GM18511 (cell line): ENCODE measurements around the gene OXTR.

Source experiments
- ATAC-seq: cut with Tn5 transposase; IDR thresholded peaks from one replicate; pipeline ENCODE4 v1.9.1; 2021; ENCODE audit warnings: mild to moderate bottlenecking, moderate library complexity; ENCODE audit not compliant: unreplicated experiment

The OXTR gene

DNA sequence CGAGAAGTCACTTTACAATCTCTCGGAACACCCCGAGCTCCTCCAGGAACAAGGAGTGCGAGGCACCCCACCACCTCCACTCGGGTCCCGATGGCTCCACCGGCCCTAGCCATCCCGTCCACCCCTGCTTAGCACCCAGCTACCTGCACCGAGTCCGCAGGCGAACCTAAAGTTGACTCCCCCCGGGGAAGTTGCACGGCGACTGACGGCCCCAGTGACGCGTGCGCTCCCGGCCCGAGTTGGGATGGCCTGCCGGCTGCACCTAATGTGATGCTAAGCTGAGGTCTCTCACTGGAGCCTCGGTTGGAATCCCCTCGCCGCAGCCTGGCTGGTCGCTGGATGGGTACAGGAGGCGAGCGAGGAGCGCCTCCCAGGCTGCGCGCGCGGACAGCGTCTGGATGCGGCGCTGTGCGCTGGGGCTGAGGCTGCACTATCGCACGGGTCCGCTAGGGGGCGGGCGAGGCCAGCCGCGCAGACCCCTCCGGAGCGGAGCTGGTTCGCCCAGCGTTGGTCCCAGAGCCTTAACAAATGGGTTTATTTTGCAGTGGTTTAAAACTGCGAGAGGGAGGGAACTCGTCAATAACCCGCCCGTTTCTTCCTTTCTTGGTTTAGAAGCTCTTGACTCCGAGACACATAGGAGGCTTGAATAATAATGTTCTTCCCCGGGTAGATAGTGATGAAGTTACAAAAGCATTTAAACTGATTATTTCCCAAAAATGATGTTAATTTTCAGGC lies at the start of gene OXTR:
Gene OXTR, minus strand, starts transcription at position 526 of the 735 bp plus-strand sequence. CDS start 1,426 bp downstream, outside the sequence.
- peak; percentile 70 for ATAC-seq

DNA sequence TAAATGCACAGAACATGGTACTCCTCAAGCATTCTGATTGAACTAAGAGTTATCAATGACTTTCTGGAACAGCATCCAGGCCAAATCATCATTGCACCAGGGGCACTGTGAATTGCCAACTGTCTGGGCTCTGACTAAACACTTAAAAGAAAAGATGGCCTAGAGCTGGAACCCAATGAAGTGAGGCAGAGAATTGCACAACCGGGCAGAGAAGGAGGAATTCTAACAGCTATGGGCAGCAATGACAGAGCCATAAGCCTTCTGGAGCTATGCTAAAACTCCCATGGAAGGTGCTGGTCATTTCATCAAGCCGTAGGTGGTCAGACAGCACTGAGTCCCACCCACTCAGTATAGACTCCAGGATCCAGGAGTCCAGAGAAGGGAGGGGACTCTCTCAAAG lies 48.1 kb upstream of the OXTR start:
- ATAC-seq = no peak

DNA sequence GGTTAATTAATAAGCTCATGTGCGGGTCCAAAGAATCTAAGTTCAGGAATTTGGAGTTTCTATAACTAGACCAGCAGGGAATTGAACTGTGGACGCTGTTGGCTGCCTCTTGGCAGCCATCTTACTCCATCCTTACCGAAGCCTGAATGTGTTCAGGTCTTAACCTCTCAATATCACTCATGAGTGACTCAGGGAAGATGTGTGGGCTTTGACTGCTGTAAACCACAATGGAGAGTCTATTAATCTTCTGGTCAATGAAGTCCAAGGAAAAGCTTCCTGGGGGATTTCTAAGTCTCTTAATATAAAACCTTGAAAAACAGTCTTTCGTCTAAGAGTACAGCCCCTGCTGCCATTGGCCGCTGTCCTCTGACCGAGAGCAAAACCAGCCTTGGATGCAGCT lies 46.7 kb upstream of the OXTR start:
- no peak for ATAC-seq

DNA sequence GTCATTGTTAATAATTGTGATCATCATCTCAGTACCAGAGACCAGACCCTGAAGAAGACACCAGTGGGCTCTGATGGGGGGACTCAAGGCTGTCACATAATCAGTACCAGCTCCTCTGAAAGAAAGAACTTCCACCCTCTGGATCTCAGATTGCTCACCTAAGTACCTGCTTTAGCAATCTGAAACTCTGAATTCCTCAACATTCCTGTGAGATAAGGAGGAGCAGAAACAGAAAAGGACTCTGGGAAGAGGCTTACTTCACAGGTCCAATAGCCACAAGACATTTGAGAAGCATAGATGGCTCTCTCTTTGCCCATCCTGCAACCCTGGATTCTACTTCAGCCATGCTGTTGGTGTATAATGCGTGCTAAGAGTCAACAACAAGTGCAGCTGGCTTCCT lies 44.0 kb upstream of the OXTR start:
- no peak for ATAC-seq

DNA sequence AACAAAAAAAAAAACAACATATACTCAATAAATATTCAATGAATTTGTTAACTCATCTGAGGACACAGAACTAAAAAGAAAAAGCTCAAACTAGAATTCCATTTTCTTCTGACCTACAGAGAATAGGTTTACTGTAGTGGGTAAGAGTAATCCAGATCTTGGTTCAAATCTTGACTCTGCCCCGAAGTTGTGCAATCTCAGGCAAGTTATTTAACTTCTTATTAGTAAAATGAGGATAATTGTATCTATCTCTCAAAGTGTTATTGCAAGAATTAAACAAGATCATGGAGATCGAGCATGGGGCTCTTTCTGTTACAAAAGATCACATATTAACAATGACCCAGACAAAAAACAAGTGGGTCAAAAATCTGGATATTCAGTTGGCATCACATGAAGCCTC lies 41.1 kb upstream of the OXTR start:
- no peak for ATAC-seq

GRCh38 chr3:8805774-8806173 lies 36.4 kb upstream of the OXTR start:
- no peak for ATAC-seq

- ATAC-seq = no peak
These were observed 32.8 kb upstream of the OXTR start for GRCh38 chr3:8802256-8802655.

GRCh38 chr3:8800016-8800415 lies 30.6 kb upstream of the OXTR start:
- no peak for ATAC-seq

- ATAC-seq = no peak
These were observed 24.8 kb upstream of the OXTR start for GRCh38 chr3:8794247-8794646.

GRCh38 chr3:8793242-8793641 lies 23.8 kb upstream of the OXTR start:
- ATAC-seq = no peak

GRCh38 chr3:8790529-8790928 lies 21.1 kb upstream of the OXTR start:
- ATAC-seq = no peak

DNA sequence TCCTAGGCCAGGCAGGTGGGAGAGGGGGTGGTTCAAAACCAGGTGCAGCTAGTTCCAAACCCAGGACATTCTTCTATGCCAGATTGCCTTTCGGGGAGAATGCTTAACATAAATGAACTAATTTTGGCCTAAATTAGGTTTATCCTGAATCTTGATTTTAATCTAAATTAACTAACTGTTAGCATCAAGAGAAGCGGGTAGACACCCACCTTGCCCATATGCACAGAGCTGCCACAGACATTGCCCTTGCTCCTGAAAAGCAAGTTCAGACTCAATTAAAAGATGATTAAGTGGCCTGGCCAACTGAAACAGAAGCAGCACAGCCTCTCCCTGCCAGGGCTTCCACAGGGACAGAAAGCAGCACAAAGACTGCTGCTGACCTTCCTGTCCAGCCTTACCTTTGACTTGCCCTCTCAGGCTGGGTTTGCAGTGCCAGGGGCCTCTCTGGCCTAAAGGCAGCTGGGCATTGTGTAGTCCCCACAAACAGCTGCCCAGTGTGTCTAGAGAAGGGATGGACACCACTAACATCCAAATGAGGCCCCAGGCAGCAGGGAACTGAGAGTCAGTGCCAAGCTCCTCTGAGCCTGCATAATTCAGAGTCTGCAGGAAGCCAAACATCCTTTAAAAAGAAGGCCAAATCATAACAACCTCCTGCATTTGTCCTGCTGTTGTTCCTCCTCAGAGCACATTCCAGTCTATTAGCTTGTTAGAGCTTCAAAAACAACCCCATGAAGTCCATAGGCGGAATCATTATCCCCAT lies 15.4 kb upstream of the OXTR start:
- ATAC-seq = no peak

DNA sequence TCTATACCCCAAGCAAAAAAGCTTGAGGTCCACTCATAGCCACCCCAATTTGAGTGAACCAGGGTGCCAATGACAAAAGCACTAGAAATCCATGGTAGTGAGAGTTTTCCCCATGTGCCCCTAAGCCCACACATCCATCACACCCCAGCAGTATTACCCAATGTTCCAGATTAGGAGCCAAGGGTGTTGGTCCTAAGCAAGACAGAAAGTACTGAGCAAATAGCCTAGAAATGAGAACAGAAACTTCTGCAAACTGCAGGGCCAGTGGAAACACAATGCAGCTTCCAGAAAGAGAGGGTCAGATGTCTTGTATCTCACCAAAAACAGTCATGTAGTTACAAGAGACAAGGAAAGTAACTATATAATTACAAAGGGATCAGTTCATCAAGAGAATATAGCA lies 10.9 kb upstream of the OXTR start:
- ATAC-seq = no peak

- ATAC-seq = no peak
These were observed 9.1 kb upstream of the OXTR start for GRCh38 chr3:8778475-8778874.

GRCh38 chr3:8777978-8778267 lies 8.5 kb upstream of the OXTR start:
- ATAC-seq = peak; percentile 21

GRCh38 chr3:8777201-8777977 lies 8.0 kb upstream of the OXTR start:
- peak; percentile 78 for ATAC-seq

GRCh38 chr3:8776406-8776805 lies 7.0 kb upstream of the OXTR start:
- ATAC-seq = no peak

DNA sequence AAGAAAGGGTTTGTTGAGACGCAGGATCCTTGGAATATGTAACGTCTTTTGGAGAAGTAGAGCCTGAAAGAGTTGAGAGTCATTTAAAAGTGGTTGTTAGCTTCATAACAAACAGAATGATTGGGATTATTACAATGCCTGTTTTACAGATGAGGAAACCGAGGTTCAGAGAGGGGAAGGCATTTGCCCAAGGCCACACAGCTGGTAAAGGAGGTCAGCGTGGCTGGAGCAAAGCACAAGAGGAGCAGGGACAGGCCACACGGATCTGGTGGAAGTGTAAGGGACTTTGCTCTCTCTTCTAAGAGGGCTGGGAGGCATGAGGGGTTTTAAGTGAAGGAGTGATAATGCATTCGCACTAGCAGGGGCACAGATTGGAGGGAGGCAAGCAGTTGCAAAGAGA lies 6.2 kb upstream of the OXTR start:
- ATAC-seq = no peak

- ATAC-seq = no peak
These were observed 5.8 kb upstream of the OXTR start for GRCh38 chr3:8775181-8775580.

GRCh38 chr3:8773941-8774542 lies 4.6 kb upstream of the OXTR start:
- no peak for ATAC-seq

DNA sequence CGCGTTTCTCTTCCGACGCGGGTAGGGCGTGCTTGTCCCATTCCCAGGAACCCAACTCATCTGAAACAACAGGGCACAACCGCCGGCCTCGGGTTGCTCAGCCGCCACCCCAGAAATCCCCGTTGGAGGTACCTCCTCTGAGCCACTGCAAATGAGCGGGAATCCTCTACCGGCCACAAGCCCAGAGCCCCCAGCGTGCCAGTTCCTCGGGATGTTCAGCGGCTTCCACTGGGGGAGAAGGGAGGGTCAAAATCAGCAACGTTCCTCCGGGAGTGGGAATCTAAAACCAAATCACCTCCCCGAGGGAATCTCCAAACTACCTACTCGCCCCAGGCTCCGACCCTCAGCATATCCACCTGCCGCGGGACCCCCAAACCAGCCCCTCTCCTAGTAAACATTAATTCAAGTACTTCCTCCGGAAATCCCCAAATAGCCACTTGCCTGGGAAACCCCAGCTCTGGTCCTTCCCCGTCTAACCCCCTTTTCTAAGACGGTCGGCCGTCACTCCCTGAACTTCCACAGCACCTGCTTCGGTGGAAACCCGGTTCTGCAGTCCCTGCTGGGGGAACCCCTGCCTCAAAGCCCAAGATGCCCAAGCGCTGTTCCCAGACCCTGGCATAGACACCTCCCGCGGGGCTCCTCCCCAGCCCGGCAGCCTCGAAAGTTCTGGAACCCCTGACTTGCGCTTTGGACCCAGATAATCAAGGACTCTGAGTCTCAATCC lies 887 bp downstream of the OXTR start:
- ATAC-seq = peak; percentile 27
